ENCODE results near the gene STX3. TPM values are rescaled to one million over a fixed set of nuclear protein-coding genes. Genes with fewer than 3 reads are reported as not detected.
"Not testable (repeated sequence)": the region's sequence is repeated elsewhere in the genome, so short reads cannot be mapped to it uniquely, and the experiment has no call there.

The STX3 gene
- total and polyA plus RNA-seq, 2 of the 8 experiments (the other 6 are each of a cell fraction or from before 2014, with no cell fraction given) = 50.5 to 56.1 TPM

GRCh38 chr11:59783632-59784090 lies 28.5 kb downstream of the STX3 start (continued):
- TF ChIP-seq PHF8 (conservative IDR thresholded peaks at IDR 0.05; ENCODE audit: low read depth, low read length) = no peak
- no peak for TF ChIP-seq FOSL1 (IDR thresholded peaks at IDR 0.05; ENCODE audit: insufficient read depth, low read depth, low read length)
- no peak for TF ChIP-seq BACH1 (IDR thresholded peaks at IDR 0.05; ENCODE audit: low read length)

- H3K4me3 ChIP-seq (ENCODE audit: extremely low read depth in 1 of 4, insufficient read depth in 2 of 4, low read depth in 3 of 4, low read length in 4 of 4); H4K8ac ChIP-seq (ENCODE audit: extremely low read depth, insufficient read depth, low read length); H4K5ac ChIP-seq (ENCODE audit: insufficient read length, low read depth, low read length); H3K79me1 ChIP-seq (ENCODE audit: low read depth, low read length); H2AFZ ChIP-seq (ENCODE audit: low read length); H2BK20ac ChIP-seq (ENCODE audit: low read length); H2AK5ac ChIP-seq (ENCODE audit: low read depth, low read length); DNase-seq (ENCODE audit: low read depth in 1 of 2, low spot score in 2 of 2); H3K4me1 ChIP-seq (replicated peaks in 1 of 4; ENCODE audit: control insufficient read depth in 3 of 4, insufficient read depth in 4 of 4, low read length in 3 of 4); H3K18ac ChIP-seq (ENCODE audit: extremely low read depth, low read length); H3K27ac ChIP-seq (ENCODE audit: low read depth, low read length); H3K9ac ChIP-seq (replicated peaks in 1 of 4; ENCODE audit: extremely low read depth in 1 of 4, low read depth in 3 of 4, low read length in 3 of 4); FAIRE-seq; H3K4ac ChIP-seq (replicated peaks; ENCODE audit: insufficient read length, low read depth, low read length); H4K91ac ChIP-seq (replicated peaks; ENCODE audit: insufficient read length, low read length); H3K56ac ChIP-seq (replicated peaks; ENCODE audit: insufficient read length, low read depth, low read length); H3K9me3 ChIP-seq (ENCODE audit: insufficient read depth in 2 of 2, low read depth in 1 of 2, low read length in 1 of 2); H4K20me1 ChIP-seq (replicated peaks in 1 of 2; ENCODE audit: control insufficient read depth in 1 of 2, insufficient read depth in 2 of 2, low read length in 2 of 2); H2BK15ac ChIP-seq (ENCODE audit: low read length); H2BK120ac ChIP-seq (replicated peaks; ENCODE audit: low read depth, low read length); H3K4me2 ChIP-seq (ENCODE audit: insufficient read depth in 1 of 2, low read depth in 2 of 2, low read length in 2 of 2); H3K23me2 ChIP-seq (ENCODE audit: low read depth, low read length); H2BK5ac ChIP-seq (ENCODE audit: low read depth, low read length); H3K23ac ChIP-seq (ENCODE audit: insufficient read length); H3K27me3 ChIP-seq (replicated peaks in 1 of 4; ENCODE audit: control insufficient read depth in 3 of 4, extremely low read depth in 1 of 4, insufficient read depth in 3 of 4, low read length in 3 of 4); H3K14ac ChIP-seq (ENCODE audit: insufficient read length); H2BK12ac ChIP-seq (ENCODE audit: low read depth, low read length); H3K79me2 ChIP-seq (ENCODE audit: control insufficient read depth in 1 of 2, insufficient read depth in 2 of 2, low read length in 2 of 2): not testable (repeated sequence)
- H3K36me3 ChIP-seq (ENCODE audit: control insufficient read depth in 2 of 4, insufficient read depth in 4 of 4, low read length in 3 of 4) = peaks cover 0 to 27% (median 14%) of the 10 kb centered on the region in 4 experiments; a peak in 7 of 8 replicates
- ChIA-PET CTCF (ENCODE audit: partially characterized antibody) (interaction anchor here (0.7 to 1.1 kb wide), 2 partner anchors 17 to 30 kb away, joined by 3 read pairs; no protein-coding TSS in a partner anchor), POLR2A (ENCODE audit: partially characterized antibody) (interaction anchor here (0.9 to 1.4 kb wide), 2 partner anchors 13 to 25 kb away, joined by 3 read pairs; no protein-coding TSS in a partner anchor)
- WGBS, 2 experiments (ENCODE audit: extremely low coverage in 1 of 2, insufficient coverage in 1 of 2, insufficient read length in 1 of 2, insufficient replicate concordance in 2 of 2, low coverage in 1 of 2, low lambda C conversion rate in 2 of 2, missing lambda C conversion rate in 1 of 2) = 96% methylated on average over 5 of the region's 5 CpGs; no CpG with 5 or more reads in 1 of the 2 experiments
Measured at GRCh38 chr11:59784441-59784840, 29.3 kb downstream of the STX3 start.

Data from H1 (cell line).